ENCODE data around the gene TGIF2. TPM values are rescaled to one million over a fixed set of nuclear protein-coding genes. Genes with fewer than 3 reads are reported as not detected.

The TGIF2 gene
- total and polyA plus RNA-seq, 2 donors (not counting 1 experiment from before 2014, with no cell fraction given) = 24.0 to 45.6 TPM

DNA sequence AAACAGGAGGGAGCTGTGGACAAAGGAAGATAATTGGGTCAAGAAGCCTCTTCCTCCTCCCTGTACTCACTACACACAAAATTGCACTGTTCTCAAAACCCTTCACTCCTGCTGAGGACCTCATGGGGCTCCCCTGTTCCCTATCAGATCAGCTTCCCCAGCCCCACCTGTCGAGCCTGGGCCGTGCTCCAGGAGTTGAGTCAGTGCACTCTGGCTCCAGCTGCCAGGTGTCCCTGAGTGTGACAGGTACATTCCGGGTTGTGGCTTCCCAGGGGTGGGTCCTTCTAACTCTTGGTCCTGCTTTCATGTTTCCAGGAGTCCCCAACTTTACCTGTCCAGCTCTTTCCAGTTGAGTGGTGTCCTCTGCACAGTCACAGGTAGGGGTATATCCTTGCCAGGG lies 40.6 kb downstream of the TGIF2 start:
- ATAC-seq (ENCODE audit: low read depth) = no peak
- H4K20me1 ChIP-seq (ENCODE audit: control insufficient read depth, insufficient read depth, low read length, poor library complexity, severe bottlenecking) = peaks cover 7% of the 10 kb centered on the region
- H3K27ac Mint-ChIP-seq = no peak overlapping the region
- no peaks in the 10 kb centered on the region for H3K27me3 ChIP-seq (replicated peaks in 1 of 4; ENCODE audit: control extremely low read depth in 1 of 4, control insufficient read depth in 3 of 4, insufficient read depth in 4 of 4, low read length in 3 of 4)
- ChIA-PET CTCF (interaction anchor here (0.8 to 5.7 kb wide), 4 partner anchors 12 to 274 kb away, joined by 3 to 53 read pairs (median 18); a partner anchor contains a TSS), POLR2A (interaction anchor here (0.5 kb wide), 1 partner anchor 1160 kb away, joined by 3 read pairs; no protein-coding TSS in a partner anchor)
- H3K4me2 ChIP-seq (replicated peaks; ENCODE audit: low read depth, low read length, poor library complexity, severe bottlenecking) = no peak overlapping the region
- no peak for DNase-seq
- H2AFZ ChIP-seq (ENCODE audit: insufficient read depth, low read depth, low read length, poor library complexity, severe bottlenecking) = no peak overlapping the region
- H3K27ac ChIP-seq (ENCODE audit: low read length in 2 of 2) = no peak overlapping the region
- H3K4me3 ChIP-seq (ENCODE audit: control extremely low read depth in 1 of 5, extremely low read depth in 1 of 5, insufficient read depth in 1 of 5, low read depth in 2 of 5, low read length in 4 of 5) = no peak overlapping the region
- no peaks in the 10 kb centered on the region for H3K9me3 ChIP-seq (ENCODE audit: control extremely low read depth in 1 of 3, control insufficient read depth in 2 of 3, insufficient read depth in 1 of 3, low read length in 2 of 3)
- 97% methylated on average over 3 of the region's 3 CpGs for WGBS (ENCODE audit: insufficient coverage)
- peaks cover 2 to 64% of the 10 kb centered on the region in 2 experiments for H3K36me3 ChIP-seq (replicated peaks in 1 of 2; ENCODE audit: control extremely low read depth in 1 of 2, control insufficient read depth in 1 of 2, extremely low read depth in 1 of 2, insufficient read depth in 2 of 2, low read length in 1 of 2)
- TF ChIP-seq EZH2 (IDR thresholded peaks at IDR 0.05; ENCODE audit: borderline replicate concordance, insufficient read depth, low read depth, low read length, poor library complexity, severe bottlenecking) = no peak
- TF ChIP-seq, protein P1, sequence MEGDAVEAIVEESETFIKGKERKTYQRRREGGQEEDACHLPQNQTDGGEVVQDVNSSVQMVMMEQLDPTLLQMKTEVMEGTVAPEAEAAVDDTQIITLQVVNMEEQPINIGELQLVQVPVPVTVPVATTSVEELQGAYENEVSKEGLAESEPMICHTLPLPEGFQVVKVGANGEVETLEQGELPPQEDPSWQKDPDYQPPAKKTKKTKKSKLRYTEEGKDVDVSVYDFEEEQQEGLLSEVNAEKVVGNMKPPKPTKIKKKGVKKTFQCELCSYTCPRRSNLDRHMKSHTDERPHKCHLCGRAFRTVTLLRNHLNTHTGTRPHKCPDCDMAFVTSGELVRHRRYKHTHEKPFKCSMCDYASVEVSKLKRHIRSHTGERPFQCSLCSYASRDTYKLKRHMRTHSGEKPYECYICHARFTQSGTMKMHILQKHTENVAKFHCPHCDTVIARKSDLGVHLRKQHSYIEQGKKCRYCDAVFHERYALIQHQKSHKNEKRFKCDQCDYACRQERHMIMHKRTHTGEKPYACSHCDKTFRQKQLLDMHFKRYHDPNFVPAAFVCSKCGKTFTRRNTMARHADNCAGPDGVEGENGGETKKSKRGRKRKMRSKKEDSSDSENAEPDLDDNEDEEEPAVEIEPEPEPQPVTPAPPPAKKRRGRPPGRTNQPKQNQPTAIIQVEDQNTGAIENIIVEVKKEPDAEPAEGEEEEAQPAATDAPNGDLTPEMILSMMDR (IDR thresholded peaks at IDR 0.05) = no peak
- H3K9me3 Mint-ChIP-seq (ENCODE audit: insufficient read depth) = no peaks in the 10 kb centered on the region
- H3K79me2 ChIP-seq (ENCODE audit: control insufficient read depth, insufficient read depth, low read length) = peaks cover 6% of the 10 kb centered on the region
- no peak overlapping the region for H3K4me3 Mint-ChIP-seq
- no peaks in the 10 kb centered on the region for H3K27me3 Mint-ChIP-seq
- H3K4me1 ChIP-seq (ENCODE audit: control insufficient read depth in 2 of 2, insufficient read depth in 2 of 2, low read length in 2 of 2) = no peaks in the 10 kb centered on the region
- no peak overlapping the region for H3K9ac ChIP-seq (ENCODE audit: low read length)
- H3K4me1 Mint-ChIP-seq = no peaks in the 10 kb centered on the region
- intact Hi-C loops (cut with micrococcal nuclease) = loop anchor here (5.0 kb wide), 1 partner anchor 248 kb away; a partner anchor contains a TSS

DNA sequence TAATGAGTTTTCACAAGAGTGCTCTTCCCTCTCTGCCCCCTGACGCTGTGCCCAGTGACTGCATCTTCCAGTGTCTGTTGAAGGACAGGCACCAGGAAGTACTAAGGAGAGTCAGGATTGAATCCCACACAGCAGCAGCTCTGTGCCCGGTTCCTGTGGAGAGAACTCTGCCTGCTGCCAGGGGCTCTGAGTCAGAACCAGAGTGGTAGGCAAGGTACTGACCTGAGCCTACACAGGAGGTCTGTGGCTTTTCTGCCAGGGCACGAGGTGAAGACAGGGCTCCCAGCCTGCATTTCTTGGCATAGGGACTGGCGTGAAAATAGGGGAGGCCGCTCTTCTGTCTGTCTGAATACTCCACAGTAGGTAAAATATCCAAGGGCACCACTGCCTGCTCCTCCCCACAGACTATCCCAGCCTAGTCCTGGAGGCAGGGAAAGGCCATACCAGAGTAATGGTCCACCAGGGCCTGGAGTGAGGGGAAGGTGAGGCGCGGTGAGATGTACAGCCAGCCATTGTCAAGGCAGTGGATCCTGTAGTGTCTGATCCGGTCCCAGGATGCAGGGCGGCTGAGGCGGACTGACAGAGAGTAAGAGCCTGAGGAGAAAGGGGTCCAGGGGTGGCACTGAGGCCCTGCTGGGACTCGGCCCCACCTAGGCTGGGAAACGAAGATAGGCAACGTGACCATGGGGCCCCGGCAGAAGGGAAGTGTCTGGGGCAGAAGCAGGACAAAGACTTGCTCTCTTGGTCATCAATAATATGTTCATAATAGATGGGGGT lies 41.6 kb downstream of the TGIF2 start:
- peak overlapping the region; percentile 32 for H3K27ac Mint-ChIP-seq
- H4K20me1 ChIP-seq (ENCODE audit: control insufficient read depth, insufficient read depth, low read length, poor library complexity, severe bottlenecking) = peaks cover 7% of the 10 kb centered on the region
- no peak for ATAC-seq (ENCODE audit: low read depth)
- H3K4me1 Mint-ChIP-seq = no peaks in the 10 kb centered on the region
- no peak overlapping the region for H3K9ac ChIP-seq (ENCODE audit: low read length)
- H3K27me3 ChIP-seq (replicated peaks in 1 of 4; ENCODE audit: control extremely low read depth in 1 of 4, control insufficient read depth in 3 of 4, insufficient read depth in 4 of 4, low read length in 3 of 4) = no peaks in the 10 kb centered on the region
- TF ChIP-seq, protein P1 (IDR thresholded peaks at IDR 0.05) = no peak
- TF ChIP-seq EZH2 (IDR thresholded peaks at IDR 0.05; ENCODE audit: borderline replicate concordance, insufficient read depth, low read depth, low read length, poor library complexity, severe bottlenecking) = no peak
- no peaks in the 10 kb centered on the region for H3K4me1 ChIP-seq (ENCODE audit: control insufficient read depth in 2 of 2, insufficient read depth in 2 of 2, low read length in 2 of 2)
- H2AFZ ChIP-seq (ENCODE audit: insufficient read depth, low read depth, low read length, poor library complexity, severe bottlenecking) = no peak overlapping the region
- no peak overlapping the region for H3K4me3 Mint-ChIP-seq
- H3K27me3 Mint-ChIP-seq = no peaks in the 10 kb centered on the region
- no peak for DNase-seq
- intact Hi-C loops (cut with micrococcal nuclease) = loop anchor here (5.0 kb wide), 1 partner anchor 247 kb away; a partner anchor contains a TSS
- 96% methylated on average over 10 of the region's 14 CpGs for whole genome bisulfite sequencing (ENCODE audit: insufficient coverage)
- no peak overlapping the region for H3K27ac ChIP-seq (ENCODE audit: low read length in 2 of 2)
- H3K9me3 ChIP-seq (ENCODE audit: control extremely low read depth in 1 of 3, control insufficient read depth in 2 of 3, insufficient read depth in 1 of 3, low read length in 2 of 3) = no peaks in the 10 kb centered on the region
- peaks cover 2 to 55% of the 10 kb centered on the region in 2 experiments for H3K36me3 ChIP-seq (replicated peaks in 1 of 2; ENCODE audit: control extremely low read depth in 1 of 2, control insufficient read depth in 1 of 2, extremely low read depth in 1 of 2, insufficient read depth in 2 of 2, low read length in 1 of 2)
- POLR2A ChIA-PET = interaction anchor here (0.6 kb wide), 1 partner anchor 28 kb away, joined by 11 read pairs; no protein-coding TSS in a partner anchor
- no peak overlapping the region for H3K4me3 ChIP-seq (ENCODE audit: control extremely low read depth in 1 of 5, extremely low read depth in 1 of 5, insufficient read depth in 1 of 5, low read depth in 2 of 5, low read length in 4 of 5)
- H3K9me3 Mint-ChIP-seq (ENCODE audit: insufficient read depth) = no peaks in the 10 kb centered on the region
- peaks cover 6% of the 10 kb centered on the region for H3K79me2 ChIP-seq (ENCODE audit: control insufficient read depth, insufficient read depth, low read length)
- no peak overlapping the region for H3K4me2 ChIP-seq (replicated peaks; ENCODE audit: low read depth, low read length, poor library complexity, severe bottlenecking)
- CTCF ChIA-PET = interaction anchor here (0.8 to 5.7 kb wide), 3 partner anchors 11 to 273 kb away, joined by 4 to 53 read pairs (median 33); a partner anchor contains a TSS

All from B cell (primary cell).